AG10803 (cell line): ENCODE results near the gene DNAH3.
"Not testable (repeated sequence)": the region's sequence is repeated elsewhere in the genome, so short reads cannot be mapped to it uniquely, and the experiment has no call there.

Experiments
- DNase-seq: peaks from one replicate; pipeline ENCODE4 v3.0.0; 2010; ENCODE audit warnings: low read depth
- H3K4me3 ChIP-seq: 2 replicates; pipeline ENCODE4 v1.5.1; 2011; ENCODE audit warnings: mild to moderate bottlenecking, low read length, control low read depth
- CTCF ChIP-seq: conservative IDR thresholded peaks from 2 replicates; pipeline ENCODE4 v1.5.1; 2011; ENCODE audit warnings: mild to moderate bottlenecking, low read length, control low read depth, inconsistent platforms

Gene DNAH3

GRCh38 chr16:21179983-21180365, 29.3 kb upstream of the DNAH3 start:
- no peak for DNase-seq
- no peak for TF ChIP-seq CTCF
- H3K4me3 ChIP-seq, result no peak overlapping the region

GRCh38 chr16:21179126-21179982, 28.7 kb upstream of the DNAH3 start:
- H3K4me3 ChIP-seq, result no peak overlapping the region
- no peak for DNase-seq
- TF ChIP-seq CTCF, result no peak

GRCh38 chr16:21175397-21175796, 24.8 kb upstream of the DNAH3 start:
- no peak overlapping the region for H3K4me3 ChIP-seq
- no peak for DNase-seq
- TF ChIP-seq CTCF, result no peak

- no peak overlapping the region for H3K4me3 ChIP-seq
- no peak for TF ChIP-seq CTCF
- no peak for DNase-seq
Measured at GRCh38 chr16:21172650-21173049, 22.0 kb upstream of the DNAH3 start.

GRCh38 chr16:21170116-21170515, 19.5 kb upstream of the DNAH3 start:
- H3K4me3 ChIP-seq, DNase-seq: not testable (repeated sequence)

- no peak for TF ChIP-seq CTCF
- H3K4me3 ChIP-seq, result no peak overlapping the region
- peak; percentile 27 for DNase-seq
Measured at GRCh38 chr16:21169249-21169981, 18.8 kb upstream of the DNAH3 start.

- no peak for TF ChIP-seq CTCF
- no peak for DNase-seq
Measured at GRCh38 chr16:21167929-21168602, 17.4 kb upstream of the DNAH3 start.

More at GRCh38 chr16:21167929-21168602, 17.4 kb upstream of the DNAH3 start:
- no peak overlapping the region for H3K4me3 ChIP-seq
